KOPT-K1 (cell line): ENCODE data around the gene PNMA6A.
"Not testable (repeated sequence)": the region's sequence is repeated elsewhere in the genome, so short reads cannot be mapped to it uniquely, and the experiment has no call there.

ENCODE experiments used
- H3K27ac ChIP-seq: fragments of 200-600 bp; sonication (generic); 2 replicates; pipeline ENCODE4 v1.5.1; 2016; ENCODE audit warnings: antibody characterized with exemption, mild to moderate bottlenecking, low read depth, low read length; ENCODE audit not compliant: poor library complexity, severe bottlenecking
- H3K36me3 ChIP-seq: fragments of 200-600 bp; sonication (generic); 2 replicates; pipeline ENCODE4 v1.5.1; 2017; ENCODE audit warnings: antibody characterized with exemption, mild to moderate bottlenecking, low read length, moderate library complexity; ENCODE audit not compliant: insufficient read depth
- H3K9me3 ChIP-seq: fragments of 200-600 bp; sonication (generic); 2 replicates; pipeline ENCODE4 v1.5.1; 2017; ENCODE audit warnings: antibody characterized with exemption, low read length, mild to moderate bottlenecking; ENCODE audit not compliant: insufficient read depth, poor library complexity, severe bottlenecking

The PNMA6A gene

DNA sequence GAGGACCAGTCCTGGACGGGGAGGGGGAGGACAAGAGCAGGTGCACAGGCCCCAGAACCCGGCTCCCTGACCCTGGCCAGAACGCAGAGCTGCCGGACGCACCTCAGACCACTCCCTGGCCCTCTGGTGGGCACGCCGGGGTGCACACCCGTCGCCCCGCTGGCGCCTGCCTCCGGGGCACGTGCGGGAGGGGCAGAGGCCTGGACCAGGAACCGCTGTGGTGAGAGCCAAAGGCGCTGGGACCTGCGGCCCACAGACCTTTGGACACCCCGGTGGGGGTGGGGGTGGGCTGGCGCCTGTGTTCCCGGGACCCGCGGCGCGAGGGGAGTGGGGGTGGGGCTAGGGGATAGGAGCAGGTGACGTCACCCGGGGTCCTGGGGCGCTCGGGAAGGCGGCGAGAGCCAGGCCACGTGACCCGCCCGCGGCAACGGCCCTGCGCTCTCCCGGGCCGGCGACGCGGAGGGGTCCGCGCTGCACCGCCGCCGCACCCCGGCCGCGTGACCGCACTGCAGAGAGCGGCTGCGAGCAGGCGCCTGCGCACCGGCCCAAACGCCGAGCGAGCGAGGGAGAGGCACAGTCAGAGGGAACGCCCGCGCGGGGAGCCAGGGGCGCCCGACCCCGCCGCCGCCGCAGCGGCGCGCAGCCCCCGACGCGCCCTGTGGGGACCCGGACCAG is at the start of gene PNMA6A:
Gene PNMA6A, plus strand, starts transcription at position 546 of the 675 bp plus-strand sequence. CDS start 609 bp downstream, outside the sequence.
- not testable (repeated sequence) for H3K9me3 ChIP-seq, H3K36me3 ChIP-seq, H3K27ac ChIP-seq

DNA sequence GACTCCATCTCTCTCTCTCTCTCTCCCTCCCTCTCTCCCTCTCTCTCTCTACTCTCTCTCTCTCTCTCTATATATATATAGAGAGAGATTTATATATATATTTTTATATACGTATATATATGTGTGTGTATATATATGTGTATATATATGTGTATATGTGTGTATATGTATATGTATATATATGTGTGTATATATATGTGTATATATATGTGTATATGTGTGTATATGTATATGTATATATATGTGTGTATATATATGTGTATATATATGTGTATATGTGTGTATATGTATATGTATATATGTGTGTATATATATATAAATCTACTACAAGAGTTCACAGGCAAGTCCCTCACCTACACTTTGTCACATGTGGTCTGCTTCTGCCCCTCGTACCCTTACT is 45.8 kb upstream of the PNMA6A start:
- H3K36me3 ChIP-seq, H3K9me3 ChIP-seq, H3K27ac ChIP-seq: not testable (repeated sequence)

DNA sequence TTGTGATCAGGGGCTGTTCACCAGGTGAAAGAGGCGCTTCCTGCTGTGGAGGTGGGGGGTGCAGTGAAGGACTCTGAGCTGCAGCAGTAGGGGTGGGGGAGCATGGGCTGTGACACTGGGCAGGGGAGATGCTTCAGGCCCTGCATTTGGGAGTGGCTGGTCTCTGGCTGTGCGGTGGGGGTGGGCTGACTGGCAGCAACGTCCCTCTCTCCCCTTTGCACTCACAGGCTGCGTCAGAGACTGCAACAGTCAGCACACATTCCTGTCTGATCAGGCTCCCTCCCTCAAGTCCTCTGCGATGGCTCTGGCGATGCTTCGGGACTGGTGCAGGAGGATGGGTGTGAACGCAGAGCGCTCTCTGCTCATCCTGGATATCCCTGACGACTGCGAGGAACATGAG is 43.8 kb upstream of the PNMA6A start:
- not testable (repeated sequence) for H3K9me3 ChIP-seq, H3K27ac ChIP-seq, H3K36me3 ChIP-seq

DNA sequence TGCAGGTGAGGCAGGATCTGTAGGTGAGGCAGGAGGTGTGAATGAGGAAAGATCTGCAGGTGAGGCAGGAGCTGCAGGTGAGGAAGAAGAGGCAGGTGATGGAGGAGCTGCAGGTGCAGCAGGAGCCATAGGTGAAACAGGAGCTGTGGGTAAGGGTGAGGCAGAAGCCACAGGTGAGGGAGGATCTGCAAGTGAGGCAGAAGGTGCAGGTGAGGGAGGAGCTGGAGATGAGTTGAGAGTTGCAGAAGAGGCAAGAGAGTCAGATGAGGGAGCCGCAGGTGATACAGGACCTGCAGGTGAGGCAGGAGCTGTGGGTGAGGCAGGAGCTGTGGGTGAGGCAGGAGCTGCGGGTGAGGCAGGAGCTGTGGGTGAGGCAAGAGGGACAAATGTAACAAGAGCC is 43.1 kb upstream of the PNMA6A start:
- Histone ChIP-seq H3K36me3 (no peaks in the 10 kb centered on the region), H3K27ac (no peak overlapping the region), H3K9me3 (no peaks in the 10 kb centered on the region)

DNA sequence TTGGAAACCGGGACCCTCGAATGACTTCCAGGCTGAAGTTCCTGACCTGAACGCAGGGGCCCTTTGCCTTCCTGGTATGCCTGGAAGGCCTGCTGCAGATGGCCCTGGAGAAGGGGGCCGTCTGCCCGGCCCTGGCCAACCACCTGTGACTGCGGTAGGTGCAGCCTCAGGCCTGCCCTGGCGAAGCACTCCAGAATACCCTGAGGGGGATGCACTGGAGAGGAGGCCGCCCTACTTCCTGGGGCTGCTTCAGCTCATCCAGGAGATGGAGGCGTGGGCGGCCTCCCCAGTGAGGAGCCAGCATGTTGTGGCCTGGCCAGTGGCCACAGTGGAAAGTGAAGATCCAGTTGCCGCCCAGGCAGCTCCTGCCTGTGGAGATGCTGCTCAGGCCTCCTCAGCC is 42.4 kb upstream of the PNMA6A start:
- Histone ChIP-seq H3K27ac (no peak overlapping the region), H3K9me3 (no peaks in the 10 kb centered on the region), H3K36me3 (no peaks in the 10 kb centered on the region)

DNA sequence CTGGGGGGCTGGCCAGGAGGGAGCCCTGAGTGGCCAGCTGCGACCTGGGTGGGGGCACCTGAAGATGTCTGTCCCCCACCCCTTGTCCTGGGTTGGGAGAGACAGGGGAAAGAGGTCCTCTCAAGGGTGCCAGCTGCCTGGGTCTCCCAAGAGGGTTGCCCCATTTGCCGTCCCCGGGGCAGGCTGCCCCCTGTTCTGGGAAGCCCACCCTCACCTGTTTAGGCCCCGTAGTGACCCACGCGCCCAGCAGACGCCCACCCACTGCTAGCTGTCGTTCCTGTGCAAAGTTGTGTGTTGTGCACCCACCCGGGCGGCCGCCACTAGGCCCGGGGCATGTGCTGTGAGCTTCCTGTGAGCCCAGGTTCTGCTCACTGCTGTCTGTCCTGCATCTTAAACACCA is 41.5 kb upstream of the PNMA6A start:
- no peak overlapping the region for H3K27ac ChIP-seq
- H3K36me3 ChIP-seq = no peaks in the 10 kb centered on the region
- no peaks in the 10 kb centered on the region for H3K9me3 ChIP-seq

DNA sequence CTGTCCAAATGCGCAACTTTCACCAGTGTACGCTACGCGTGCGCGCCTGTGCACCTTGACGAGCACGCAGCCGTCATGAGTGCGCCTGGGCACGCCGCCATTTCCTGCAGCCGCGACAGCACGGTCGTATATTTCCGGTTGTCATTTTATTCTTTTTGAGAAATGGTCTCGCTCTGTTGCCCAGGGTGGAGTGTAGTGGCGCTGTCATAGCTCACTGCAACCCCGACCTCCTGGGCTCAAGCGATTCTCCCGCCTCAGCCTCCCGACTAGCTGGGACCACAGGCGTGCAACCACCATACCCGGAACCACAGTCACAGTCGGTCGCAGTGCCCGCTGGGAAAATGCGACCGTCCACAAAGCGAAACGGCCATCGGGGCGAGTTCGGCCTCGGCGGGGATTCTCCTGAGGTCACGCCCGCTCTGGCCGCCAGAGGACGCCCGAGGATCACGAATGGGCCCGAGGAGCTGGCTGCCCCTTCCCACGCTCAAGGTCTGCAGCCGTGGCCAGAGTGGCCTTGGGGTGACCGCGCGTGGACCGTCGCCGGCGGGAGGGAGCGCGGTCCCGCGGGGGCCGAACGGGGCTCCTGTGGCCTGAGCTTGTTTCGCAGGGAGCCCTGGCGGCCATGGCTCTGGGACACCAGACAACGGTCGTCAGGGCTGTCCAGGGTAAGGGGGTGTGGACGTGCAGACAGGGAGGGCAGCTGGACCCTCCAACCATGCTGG is 39.7 kb upstream of the PNMA6A start:
- H3K36me3 ChIP-seq = no peaks in the 10 kb centered on the region
- H3K27ac ChIP-seq = no peak overlapping the region
- no peaks in the 10 kb centered on the region for H3K9me3 ChIP-seq

DNA sequence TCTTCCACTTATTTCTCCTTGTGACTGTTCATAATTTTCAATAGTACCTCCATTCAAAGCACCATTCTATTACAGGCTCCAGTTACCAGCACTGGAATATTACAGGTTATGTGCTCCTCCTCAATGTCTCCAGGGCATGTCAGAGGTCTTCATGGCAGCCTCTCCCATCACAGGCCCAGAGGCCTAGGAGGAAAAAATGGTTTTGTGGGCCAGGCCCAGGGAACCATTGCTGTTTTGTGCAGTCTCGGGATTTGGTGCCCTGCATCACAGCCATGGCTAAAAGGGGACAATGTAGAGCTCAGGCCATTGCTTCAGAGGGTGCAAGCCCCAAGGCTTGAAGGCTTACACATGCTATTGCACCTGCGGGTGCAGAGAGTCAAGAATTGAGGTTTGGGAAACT is 23.2 kb upstream of the PNMA6A start:
- Histone ChIP-seq H3K27ac (no peak overlapping the region), H3K36me3 (no peaks in the 10 kb centered on the region), H3K9me3 (peaks cover 22% of the 10 kb centered on the region)

DNA sequence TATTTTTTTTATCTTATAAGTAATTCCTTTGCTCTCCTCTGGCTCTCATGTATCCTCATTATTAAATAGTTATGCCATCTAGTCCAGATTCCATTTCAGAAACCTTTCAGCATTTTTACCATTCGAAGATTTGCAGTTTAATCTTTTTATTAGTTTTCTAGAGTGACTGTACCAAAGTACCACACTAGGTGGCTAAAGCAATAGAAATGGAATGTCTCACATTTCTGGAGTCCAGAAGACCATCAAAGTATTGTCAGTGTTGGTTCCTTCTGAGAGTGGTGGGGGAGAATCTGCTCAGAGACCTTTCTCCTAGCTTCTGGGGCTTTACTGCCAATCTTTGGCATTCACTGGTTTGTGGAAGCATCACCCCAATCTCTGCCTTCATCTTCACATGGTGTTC is 19.7 kb upstream of the PNMA6A start:
- Histone ChIP-seq H3K36me3 (no peaks in the 10 kb centered on the region), H3K9me3 (peaks cover 22% of the 10 kb centered on the region), H3K27ac (no peak overlapping the region)

DNA sequence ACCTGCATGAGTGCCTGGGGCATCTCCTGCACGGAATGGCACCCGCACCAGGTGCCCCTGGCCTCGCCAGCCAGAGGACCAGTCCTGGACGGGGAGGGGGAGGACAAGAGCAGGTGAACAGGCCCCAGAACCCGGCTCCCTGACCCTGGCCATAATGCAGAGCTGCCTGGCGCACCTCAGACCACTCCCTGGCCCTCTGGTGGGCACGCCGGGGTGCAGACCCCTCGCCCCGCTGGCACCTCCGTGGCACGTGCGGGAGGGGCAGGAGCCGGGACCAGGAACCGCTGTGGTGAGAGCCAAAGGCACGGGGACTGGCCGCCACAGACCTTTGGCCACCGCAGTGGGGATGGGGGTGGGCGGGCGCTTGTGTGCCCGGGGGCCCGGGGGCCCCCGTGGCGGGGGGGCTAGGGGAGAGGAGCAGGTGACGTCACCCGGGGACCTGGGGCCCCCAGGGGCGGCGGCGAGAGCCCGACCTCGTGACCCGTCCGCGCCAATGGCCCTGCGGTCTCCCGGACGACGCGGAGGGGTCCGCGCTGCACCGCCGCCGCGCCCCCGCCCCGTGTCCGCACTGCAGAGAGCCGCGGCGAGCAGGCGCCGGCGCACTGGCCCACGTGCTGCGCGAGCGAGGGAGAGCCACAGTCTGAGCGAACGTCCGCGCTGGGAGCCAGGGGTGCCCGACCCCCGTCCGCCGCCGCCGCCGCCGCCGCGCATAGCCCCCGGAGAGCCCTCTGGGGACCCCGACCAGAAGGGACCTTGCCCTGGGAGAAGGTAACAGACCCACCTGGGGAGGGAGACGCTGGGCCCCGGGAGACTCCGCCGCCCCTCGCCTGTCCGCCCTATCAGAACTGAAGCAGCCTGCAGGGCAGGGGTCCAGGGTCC is 16.1 kb upstream of the PNMA6A start, which contains the start of gene PNMA3:
Gene PNMA3, plus strand, starts transcription at position 600 of the 879 bp plus-strand sequence. CDS start 586 bp downstream, outside the sequence.
- no peak within 1 kb of the TSS for H3K27ac ChIP-seq
- H3K9me3 ChIP-seq = no peaks in the 10 kb centered on the region
- no peaks in the 10 kb centered on the region for H3K36me3 ChIP-seq

DNA sequence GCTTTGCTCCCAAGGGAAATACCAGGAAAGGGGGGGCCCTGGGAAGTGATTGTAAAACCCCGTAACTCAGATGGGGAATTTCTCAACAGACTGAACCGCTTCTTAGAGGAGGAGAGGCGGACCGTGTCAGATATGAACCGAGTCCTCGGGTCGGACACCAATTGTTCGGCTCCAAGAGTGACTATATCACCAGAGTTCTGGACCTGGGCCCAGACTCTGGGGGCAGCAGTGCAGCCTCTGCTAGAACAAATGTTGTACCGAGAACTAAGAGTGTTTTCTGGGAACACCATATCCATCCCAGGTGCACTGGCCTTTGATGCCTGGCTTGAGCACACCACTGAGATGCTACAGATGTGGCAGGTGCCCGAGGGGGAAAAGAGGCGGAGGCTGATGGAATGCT is 15.0 kb upstream of the PNMA6A start:
- Histone ChIP-seq H3K27ac (no peak overlapping the region), H3K9me3 (no peaks in the 10 kb centered on the region), H3K36me3 (no peaks in the 10 kb centered on the region)

DNA sequence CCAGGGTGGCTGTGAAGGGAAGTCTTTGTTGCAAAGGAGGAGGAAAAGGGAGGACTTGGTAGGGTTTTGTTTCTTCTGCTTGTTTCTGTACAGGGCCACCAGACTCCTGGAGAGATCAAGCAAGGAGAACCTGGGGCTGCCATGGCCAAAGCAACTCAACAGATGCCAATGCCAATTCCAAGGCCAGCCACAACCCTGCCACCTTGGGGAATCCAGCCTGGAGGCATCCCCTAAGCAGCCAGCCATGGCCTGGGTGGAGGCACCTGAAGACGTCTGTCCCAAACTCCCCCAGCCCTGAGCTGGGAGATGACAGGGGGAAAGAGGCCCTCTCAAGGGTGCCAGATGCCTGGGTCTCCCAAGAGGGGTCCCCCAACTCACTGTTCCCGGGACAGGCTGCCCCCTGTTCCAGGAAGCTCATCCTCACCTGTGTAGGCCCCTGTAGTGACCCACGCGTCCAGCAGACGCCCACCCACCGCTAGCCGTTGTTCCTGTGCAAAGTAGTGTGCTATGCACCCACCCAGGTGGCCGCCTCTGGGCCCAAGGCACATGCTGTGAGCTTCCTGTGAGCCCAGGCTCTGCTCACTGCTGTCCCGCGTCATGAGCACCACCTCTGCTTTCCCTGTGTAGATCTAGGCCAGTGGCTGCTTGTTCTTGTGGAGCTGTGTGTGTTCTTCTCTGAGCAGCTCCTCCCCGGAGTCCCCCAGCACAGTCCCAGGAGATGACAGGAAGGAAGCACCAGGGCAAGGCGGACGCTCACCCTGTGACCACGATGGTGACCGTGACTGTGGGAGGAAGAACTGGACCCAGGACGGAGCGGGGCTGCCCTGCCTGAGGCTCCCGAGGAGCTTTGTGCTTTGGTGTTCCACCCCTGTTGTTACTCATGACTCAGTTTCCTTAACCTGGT is 12.8 kb upstream of the PNMA6A start:
- Histone ChIP-seq H3K36me3 (no peaks in the 10 kb centered on the region), H3K9me3 (no peaks in the 10 kb centered on the region), H3K27ac (no peak overlapping the region)

DNA sequence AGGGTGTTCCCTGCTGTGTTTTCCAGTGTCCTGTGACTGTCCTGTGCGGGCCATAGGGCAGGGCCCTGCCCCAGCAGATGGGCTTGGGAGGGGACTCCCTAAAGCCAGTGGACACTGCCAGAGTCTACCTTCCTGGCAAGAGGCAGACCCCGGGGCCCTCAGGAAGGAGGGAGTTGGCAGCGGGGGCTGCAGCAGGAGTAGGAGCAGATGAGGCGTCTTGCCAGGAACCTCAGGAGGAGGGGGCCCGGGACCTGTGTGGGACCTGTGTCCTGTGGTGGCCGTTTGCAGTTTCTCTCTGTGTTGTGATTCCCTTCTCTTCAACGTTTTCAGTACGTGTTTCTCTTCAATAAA is 12.2 kb upstream of the PNMA6A start:
- no peaks in the 10 kb centered on the region for H3K36me3 ChIP-seq
- no peaks in the 10 kb centered on the region for H3K9me3 ChIP-seq
- no peak overlapping the region for H3K27ac ChIP-seq

DNA sequence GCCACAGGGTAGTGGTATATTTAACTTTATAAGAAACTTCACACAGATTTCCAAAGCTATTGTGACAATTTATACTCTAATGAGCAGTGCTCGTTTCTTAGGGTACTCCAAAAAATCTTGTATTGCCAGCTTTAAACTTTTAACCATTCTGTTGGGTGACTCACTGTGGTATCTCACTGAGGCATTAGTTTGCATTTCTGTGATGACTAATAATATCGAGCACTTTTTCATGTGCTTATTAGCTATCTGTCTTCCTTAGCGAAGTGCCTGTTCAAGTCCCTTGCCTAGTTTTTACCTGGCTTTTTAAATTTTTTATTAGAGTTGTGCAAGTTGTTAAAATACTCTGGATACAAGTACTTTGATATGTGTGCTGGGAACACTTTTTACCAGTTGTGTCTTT is 10.5 kb upstream of the PNMA6A start:
- H3K27ac ChIP-seq = no peak overlapping the region
- no peaks in the 10 kb centered on the region for H3K36me3 ChIP-seq
- no peaks in the 10 kb centered on the region for H3K9me3 ChIP-seq
